Gastroesophageal sphincter (tissue), 2 donors: ENCODE measurements around the gene SLC43A1.

Experiments
- POLR2A ChIP-seq, 2 donors: fragments of 450-650 bp; IDR thresholded peaks; one replicate each; pipeline ENCODE4 v1.6.1; 2017; ENCODE audit warnings: antibody characterized with exemption in 2 of 2, mild to moderate bottlenecking in 2 of 2, moderate library complexity in 1 of 2
- POLR2AphosphoS5 ChIP-seq: sonication (generic); formaldehyde crosslinking; IDR thresholded peaks from one replicate; pipeline ENCODE4 v1.6.1; 2017; ENCODE audit warnings: antibody characterized with exemption

- TF ChIP-seq POLR2A (IDR thresholded peaks at IDR 0.05) (no peak), POLR2AphosphoS5 (no peak)
Measured at GRCh38 chr11:57500515-57500914, 15.0 kb downstream of the SLC43A1 start.
